LHCN-M2 (cell line): Measurements from ENCODE around the gene TRIM7. TPM values are rescaled to one million over a fixed set of nuclear protein-coding genes. Genes with fewer than 3 reads are reported as not detected.
"Not testable (repeated sequence)": the region's sequence is repeated elsewhere in the genome, so short reads cannot be mapped to it uniquely, and the experiment has no call there.

Experiments used
- DNase-seq: peaks from one replicate; pipeline ENCODE4 v3.0.0-alpha.2; 2012; ENCODE audit warnings: low read depth
- total RNA-seq: library from RNA; depleted of rRNA; stranded (reverse); fragments of >200 nt; gene quantifications from 2 replicates; pipeline ENCODE4 v1.2.3, GENCODE V29; 2014

The TRIM7 gene
- total RNA-seq, 1 experiment from 2014 or later = 1.5 TPM

DNA sequence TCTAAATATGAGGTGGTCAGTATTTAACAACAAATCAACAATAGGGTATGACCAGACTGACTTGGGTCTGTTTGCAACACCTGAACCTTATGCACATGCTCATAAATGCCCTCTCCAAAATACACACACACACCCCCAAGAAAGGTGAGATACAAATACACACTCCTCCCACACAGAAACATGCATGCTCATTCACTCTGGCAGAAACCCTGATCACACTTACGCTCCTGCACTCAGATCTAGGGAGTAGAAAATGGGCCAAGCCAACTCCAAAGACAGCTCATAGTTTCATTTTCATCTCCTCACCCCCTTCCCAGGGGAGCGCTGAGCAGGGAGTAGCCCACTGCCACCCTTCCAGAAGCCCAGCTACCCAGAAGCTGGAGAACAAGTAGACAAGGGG lies 11.3 kb downstream of the TRIM7 start:
- DNase-seq = no peak

DNA sequence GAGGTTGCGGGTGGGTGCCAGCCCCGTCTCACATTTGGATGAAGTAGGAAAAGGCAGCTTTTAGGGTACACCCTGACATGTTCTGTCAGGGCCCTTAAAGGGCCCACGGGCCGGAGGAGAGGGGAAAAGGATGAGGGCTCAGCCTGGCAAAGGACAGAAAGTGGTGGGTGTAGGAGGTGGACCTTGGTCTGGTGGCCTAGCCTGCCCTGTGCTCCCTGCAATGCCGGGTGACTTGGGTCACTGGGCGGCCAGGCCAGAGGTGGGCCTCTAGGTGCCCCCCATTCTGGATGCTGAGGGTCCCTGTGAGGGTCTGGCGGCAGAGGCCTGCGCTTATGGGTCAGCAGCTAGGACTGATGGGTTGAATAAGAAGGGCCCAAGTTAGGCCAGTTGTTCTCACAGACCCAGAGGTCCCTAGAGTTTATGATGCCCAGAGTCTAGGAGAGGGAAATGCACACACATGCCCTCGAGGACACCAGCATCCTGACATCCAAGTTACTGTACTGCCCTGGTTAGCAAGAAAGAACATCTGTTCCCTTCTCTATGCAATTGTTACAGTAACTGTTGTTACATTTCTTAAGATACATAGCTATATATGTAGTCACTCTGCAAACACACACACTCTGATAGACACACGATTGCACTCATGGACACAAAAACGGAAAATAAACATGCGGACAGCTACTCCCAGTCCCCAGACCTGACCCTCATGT lies 12.5 kb downstream of the TRIM7 start:
- no peak for DNase-seq

DNA sequence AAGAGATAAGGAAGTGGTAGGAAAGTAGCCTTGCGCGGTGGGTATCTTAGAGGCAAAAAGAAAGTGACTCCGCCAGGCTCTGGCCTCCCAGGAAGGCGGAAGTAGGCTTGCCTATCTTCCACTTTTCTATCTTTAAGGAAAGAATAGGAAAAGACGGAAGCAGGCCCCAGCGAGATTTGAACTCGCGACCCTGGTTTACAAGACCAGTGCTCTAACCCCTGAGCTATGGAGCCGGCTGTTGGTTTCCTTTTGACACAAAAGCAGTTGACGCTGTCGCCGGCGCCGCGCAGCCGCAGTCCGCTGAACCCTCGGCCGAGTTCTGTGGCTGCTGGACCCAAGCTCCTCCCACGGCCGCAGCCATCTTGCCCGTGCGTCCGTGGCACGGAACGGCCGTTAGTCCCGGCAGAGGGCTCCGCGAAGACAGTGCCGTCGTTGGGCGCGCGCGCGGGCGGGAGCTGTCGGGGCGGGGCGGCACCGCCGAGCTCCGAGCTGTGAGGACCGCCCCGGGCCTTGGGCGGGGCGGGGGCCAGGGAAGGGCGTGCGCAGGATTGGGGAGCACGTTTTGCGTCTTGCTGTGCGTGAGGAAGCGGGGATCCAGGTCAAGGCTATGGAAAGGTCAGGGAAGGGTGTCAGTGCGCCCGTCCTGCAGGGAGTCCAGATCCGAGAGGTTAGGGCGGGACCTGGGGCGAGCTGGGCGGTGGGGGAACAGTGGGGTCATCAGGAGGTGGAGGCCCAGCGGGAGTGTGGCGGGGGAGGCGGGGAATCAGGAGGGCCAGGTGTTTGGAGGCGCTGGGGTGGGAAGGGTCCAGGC lies 13.3 kb downstream of the TRIM7 start:
- DNase-seq = peak; percentile 95

DNA sequence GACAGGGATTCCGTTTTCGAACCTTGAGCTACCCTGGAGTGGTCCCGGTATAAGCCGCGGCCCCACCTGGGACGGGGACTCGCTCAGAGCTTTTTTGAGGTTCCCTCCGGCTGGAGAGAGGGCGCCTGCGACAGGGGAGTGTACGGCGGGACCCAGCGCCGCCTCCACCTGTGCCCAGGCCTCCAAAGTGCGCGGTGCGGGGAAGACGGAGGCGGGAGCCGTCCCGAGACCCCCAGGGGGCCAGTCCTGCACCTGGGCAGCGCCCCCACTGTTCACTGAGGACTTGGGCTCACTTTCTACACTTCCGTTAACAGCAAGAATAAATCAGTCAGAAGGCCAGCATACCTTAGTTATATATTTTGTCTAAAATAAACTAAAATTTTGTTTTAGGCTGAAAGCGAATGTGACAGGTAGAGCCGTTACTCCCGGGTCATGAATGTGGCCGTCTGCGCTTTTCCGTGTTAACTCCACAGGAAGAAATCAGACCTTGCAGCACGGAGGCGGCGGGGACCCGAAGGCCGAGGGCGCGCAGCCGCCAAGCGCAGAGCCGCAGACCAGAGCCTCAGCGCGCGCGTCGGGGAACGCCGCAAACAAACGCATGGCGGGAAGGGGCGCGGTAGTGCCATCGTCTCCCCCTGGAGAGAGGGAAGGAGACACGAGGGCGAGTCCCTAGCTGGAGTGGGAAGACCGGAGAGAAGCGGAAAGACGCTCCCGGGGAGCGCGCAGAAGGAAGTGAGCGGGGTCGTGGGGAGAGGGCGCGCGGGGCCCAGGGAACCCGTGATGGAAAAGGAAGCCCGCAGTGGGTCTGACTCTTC lies 14.1 kb downstream of the TRIM7 start:
- peak; percentile 34 for DNase-seq

DNA sequence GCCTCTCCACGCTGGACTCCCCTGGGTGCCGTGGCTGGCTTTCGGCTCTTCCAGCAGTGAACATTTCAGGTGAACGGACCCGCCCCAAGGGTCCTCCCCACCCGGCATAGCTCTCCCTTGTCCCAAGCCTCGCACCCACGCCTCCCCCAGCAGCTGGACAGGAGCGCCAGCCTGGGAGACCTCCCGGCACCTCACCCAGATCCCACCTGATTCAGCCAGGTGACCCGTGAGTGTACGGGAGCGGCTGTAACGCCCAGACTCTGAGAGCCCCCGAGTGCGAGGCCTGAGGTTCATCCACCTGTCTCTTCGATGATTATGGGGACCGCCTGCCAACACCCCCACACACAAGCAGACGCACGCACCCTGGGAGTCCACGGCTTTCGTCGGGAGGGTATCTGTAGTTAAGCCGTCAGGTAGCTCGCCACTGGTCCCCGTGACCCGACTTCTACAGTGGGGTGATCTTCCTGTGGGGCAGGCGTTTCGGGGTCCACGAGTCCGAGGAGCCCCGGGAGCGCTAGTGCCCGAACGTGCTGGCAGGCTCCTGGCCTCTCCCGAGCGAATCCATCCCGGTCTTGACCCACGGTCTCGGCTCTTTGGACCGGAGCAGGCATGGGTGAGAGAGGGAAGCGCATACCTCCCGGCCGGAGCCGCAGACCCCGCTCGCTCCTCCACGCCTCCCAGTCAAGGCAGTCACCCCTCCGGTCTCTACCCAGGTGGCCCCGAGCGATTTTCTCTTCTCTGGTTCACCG lies 14.9 kb downstream of the TRIM7 start:
- no peak for DNase-seq

DNA sequence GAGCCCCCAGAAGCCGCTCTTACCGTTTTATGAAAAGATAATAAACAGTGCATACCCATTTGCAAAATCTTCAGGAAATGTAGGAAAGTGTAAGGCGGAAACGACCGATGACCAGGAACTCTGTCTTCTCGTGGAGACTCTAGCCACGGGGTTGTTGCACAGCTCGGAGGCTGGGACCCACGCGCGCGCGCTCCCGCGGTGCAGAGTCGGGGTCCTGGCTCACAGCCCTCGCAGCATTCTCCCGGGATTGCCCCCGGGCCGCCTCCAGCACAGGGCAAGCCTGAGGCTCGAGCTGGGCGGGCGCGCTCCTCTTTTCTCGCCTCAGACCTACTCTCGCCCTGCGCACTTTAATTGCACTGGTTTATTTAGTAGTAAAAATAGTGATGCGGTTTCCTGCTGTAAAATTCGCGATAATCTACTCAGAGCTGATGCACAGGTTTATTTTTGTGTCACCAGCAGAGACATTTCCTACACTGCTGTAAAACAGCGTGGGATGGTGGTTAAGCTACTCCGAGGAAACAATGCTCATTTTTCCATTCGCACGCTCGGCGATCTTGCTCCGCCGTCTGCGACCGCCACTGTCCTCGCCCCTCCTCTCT lies 15.5 kb downstream of the TRIM7 start:
- peak; percentile 34 for DNase-seq

DNA sequence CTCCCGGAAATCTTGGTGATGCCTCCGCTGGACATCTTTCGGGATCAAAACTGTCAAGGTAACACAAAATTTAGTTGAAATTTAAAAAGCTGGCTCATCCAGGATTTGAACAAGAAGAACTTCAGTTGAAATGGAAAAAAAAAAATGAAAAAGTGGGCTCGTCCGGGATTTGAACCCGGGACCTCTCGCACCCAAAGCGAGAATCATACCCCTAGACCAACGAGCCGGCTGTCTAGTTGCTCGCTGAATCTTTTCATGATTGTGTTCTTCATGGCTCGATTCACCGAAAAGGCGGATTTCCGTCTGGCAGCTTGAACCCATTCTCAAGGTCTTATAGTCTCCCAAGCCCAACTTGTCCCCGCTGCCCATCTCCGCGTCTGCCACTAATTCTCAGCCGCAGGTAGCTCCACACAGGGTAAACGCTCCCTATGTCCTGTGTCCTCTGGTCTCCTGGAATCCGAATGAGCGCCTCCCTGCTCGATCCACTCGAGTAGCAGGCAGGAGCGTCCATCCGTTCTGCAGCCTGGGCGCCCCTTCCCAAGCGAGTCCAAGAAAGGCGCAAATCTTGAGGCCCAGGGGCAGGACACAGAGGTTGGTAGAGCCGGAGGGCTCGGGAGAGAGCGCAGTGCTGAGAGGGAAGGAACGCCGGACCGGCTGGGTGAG lies 16.2 kb downstream of the TRIM7 start:
- peak; percentile 77 for DNase-seq

DNA sequence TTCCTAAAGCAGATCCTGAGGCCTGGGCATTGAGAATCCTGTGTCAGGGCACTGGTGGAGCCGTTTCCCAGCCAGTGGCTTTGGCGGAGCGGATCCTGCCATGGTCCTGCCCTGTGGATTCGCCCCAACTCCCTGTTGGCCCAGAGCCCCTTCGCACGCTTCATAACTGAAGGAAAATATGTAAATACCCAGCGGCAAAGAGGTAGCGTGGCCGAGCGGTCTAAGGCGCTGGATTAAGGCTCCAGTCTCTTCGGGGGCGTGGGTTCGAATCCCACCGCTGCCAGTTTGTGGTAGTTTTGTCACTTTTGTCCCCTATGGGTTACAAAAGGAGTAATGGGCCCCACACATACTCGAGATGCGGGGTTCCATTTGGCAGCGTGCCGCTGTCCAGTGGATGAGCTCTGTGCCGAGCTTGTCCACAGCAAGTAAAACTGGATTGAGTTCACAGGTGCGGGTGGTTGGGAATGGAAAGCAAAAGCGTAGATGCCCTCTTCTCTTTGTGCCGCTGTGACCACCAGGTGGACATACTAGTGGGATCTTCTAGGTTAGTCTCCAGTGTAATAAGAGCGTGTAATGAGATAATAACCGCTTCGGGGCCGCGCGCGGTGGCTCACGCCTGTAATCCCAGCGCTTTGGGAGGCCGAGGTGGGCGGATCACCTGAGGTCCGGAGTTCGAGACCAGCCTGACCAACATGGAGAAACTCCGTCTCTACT lies 17.3 kb downstream of the TRIM7 start:
- peak; percentile 74 for DNase-seq

DNA sequence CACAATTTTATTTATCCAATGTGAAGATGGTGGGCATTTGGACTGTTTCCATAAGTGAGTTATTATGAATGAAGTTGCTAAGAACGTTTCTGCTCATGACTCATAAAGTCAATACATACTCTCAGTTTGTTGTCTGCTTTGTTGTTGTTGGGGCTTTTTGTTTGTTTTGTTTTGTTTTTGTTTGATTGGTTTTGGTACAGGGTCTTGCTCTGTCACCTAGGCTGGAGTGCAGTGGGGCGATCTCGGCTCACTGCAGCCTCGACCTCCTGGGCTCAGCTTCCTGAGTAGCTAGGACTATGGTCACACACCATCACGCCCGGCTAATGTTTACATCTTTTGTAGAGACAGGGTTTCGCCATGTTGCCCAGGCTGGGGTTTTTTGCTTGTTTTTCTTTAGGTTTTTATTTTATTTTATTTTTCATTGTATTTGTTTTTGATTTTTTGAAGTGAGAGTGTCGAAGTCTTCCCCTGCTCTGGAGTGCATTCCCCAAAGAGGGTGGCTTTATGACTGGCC lies 18.0 kb downstream of the TRIM7 start:
- DNase-seq = no peak

DNA sequence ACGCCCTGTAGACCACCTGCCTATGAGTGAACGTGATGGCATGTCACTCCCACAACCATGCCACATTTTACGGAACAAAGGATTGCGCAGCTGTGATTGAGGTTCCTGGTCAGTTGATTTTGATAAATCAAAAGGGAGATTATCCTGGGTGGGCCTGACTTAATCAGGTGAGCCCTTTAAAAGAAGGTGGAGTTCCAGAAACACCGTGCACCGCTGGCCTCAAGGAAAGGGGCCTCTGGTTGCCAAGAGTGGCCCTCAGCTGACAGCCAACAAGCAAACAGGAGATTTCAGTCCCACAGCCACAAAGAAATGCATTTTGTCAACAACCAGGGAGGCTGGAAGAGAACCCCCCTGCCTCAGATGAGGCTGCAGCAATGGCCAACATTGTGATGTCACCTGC lies 19.0 kb downstream of the TRIM7 start:
- DNase-seq = no peak

DNA sequence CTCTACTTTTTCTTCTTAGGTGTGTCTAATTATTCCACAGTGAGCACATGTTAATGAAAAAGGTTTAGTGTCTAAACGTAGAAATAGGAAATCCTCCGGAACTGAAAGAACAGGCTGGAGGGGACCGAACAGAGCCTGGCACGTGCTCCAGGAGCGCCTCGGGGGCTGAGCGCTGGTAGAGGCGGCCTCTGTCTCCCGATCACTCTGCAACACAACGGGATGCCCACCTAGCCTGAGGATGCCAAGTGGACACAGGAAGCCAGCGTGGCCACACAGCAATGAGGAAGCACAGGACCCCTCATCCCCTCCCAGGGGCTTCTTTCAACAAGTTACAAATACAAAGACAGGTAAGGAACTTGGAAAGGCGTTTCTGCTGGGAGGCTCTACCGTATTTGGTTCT lies 19.4 kb downstream of the TRIM7 start:
- DNase-seq = no peak

DNA sequence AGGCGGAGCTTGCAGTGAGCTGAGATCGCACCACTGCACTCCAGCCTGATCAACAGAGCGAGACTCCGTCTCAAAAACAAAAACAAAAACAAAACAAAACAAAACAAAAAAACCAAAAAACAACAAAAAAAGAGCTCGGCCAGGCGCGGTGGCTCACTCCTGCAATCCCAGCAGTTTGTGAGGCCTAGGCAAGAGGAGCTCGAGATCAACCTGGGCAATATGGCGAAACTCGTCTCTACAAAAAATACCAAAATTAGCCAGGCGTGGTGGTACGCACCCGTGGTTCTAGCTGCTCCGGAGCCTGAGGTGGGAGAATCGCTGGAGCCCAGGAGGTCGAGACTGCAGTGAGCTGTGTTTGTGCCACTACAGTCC lies 20.2 kb downstream of the TRIM7 start:
- no peak for DNase-seq

DNA sequence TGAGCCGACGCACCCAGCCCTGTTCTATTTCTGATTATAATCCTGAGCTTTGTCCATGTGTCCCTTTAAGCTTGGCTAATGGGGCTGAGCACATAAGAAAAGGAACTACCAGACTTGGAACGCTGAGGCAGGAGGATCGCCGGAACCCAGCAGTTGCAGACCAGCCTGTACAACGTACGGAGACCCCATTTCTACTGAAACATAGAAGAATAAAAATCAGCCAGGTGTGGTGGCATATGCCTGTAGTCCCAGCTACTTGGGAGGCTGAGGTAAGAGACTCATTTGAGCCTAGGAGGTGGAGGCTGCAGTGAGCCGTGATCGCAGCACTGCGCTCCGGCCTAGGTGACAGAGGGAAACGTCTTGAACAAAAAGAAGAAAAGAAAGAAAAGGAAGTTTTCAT lies 22.3 kb downstream of the TRIM7 start:
- DNase-seq = no peak

DNA sequence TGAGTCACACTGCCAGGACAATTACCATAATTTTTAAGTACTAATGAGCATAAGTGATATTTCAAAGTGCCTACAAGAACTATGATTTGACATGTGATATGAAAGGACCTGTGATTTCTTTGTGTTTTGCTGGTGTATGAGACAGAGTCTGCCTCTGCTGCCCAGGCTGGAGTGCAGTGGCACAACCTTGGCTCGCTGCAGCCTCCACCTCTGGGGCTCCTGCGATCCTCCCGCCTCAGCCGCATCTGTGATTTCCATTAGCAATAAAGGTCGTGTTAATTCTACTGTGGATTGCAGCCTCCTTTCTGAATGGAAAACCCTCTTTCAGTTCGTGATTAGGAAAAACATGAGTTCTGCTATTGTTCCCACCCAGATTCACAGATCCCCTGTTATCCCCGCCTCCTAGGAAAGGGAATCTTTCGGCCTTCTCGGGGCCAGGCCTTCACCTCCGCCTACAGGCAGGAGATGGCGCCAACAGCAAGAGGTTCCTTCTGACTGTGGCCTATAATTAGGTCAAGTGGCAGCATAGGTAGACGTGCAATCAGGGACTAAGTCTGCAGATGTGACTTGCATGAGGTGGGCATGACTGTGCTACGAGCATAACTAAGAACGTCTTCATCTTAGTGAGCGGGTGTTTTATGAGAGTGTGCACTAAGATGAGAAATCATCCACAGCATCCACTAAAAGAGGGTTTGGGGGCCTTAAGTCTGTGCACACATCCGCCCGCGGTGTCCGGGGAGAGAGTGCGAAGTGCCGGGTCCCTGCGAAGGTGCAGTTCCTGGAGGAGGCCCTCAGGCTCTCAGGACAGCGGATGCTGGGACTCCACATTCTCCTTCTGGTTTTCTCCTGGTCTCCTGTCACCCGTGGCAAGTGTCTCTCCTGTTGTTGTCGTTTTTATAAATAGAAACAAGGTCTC lies 23.1 kb downstream of the TRIM7 start:
- peak; percentile 56 for DNase-seq

DNA sequence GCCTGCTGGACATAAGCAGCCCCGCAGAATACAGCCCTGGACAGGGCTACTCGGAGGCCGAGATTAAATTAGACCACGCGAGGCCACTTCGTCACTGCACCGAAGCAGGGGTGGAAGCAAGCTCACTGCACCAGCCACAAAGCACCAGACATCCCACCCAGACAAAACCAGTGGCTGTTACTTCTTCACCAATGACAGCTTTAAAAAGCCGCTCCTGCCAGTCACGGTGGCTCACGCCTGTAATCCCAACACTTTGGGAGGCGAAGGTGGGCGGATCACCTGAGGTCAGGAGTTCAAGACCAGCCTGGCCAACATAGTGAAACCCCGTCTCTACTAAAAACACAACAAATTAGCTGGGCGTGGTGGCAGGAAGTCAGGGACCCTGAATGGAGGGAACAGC lies 27.4 kb downstream of the TRIM7 start:
- not testable (repeated sequence) for DNase-seq

DNA sequence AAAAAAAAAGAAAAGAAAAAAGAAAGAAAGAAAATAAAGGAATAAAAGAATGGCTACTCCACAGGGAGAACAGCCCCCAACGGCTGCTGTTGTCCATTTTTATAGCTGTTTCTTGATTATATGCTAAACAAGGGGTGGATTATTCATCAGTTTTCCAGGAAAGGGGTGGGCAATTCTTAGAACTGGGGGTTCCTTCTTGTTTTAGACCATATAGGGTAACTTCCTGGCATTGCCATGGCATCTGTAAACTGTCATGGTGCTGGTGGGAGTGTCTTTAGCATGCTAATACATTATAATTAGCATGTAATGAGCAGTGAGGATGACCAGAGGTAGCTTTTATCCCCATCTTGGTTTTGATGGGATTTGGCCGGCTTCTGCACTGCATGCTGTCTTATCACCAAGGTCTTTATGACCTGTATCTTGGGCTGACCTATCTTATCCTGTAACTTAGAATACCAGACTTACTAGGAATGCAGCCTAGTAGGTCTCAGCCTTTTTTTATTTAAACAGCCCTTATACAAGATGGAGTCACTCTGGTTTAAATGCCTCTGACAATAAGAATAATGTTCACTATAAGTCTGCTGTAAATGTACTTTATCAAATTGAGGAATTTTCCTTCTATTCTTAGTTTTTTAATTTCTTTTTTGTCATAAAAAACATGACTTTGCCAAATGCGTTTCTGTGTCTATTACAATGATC lies 28.6 kb downstream of the TRIM7 start:
- no peak for DNase-seq

DNA sequence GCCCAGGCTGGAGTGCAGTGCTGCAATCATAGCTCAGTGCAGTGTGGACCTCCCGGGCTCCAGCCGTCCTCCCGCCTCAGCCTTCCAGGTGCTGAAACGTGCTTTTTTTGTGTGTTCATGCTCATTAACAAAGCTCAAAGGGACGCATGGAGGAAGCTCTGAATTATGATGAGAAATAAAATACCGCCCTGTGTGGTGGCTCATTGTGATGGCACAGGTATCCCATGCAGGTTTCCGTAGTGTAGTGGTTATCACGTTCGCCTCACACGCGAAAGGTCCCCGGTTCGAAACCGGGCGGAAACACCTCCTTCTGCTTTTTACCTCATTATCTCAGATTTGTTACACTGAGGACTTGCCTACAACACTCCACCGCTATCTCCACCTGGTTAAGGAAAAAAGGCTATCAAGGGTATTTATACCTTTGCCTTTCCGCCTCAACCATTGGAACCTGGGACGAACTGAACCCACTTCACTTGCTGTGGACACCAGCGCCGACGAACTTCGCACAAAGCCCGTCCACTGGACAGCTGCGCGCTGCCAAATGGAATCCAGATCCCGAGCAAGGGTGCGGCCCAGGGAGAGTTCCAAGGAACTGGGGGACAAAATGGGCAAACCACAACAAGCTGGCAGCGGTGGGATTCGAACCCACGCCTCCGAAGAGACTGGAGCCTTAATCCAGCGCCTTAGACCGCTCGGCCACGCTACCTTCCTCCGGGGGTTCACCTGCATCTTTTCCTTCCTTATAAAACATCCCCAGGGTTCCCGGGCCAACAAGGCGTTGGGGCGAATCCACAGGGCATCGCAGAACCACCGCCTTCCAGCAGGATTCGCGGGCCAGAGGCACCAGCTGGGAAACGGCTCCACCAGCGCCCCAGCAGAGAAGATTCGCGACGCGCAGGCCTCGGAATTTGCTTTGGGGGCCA lies 31.3 kb downstream of the TRIM7 start:
- DNase-seq = peak; percentile 69
